Peyer's patch (tissue), 4 donors: ENCODE measurements around the gene ZNF775. TPM values are rescaled to one million over a fixed set of nuclear protein-coding genes. Genes with fewer than 3 reads are reported as not detected.

Experiments used
- DNase-seq, 3 donors: peaks; one replicate each; pipeline ENCODE4 v3.0.0-alpha.2; 2017 to 2019
- H3K27ac ChIP-seq, 4 donors: fragments of 200-600 bp; sonication (generic); one replicate each; pipeline ENCODE4 v1.5.1; 2016 to 2019
- H3K27me3 ChIP-seq, 2 donors: fragments of 200-600 bp; sonication (generic); one replicate each; pipeline ENCODE4 v1.5.1; 2019
- H3K36me3 ChIP-seq, 3 donors: fragments of 200-600 bp; sonication (generic); one replicate each; pipeline ENCODE4 v1.5.1; 2016 to 2019
- H3K4me1 ChIP-seq, 4 donors: fragments of 200-600 bp; sonication (generic); one replicate each; pipeline ENCODE4 v1.5.1; 2016 to 2019
- H3K4me3 ChIP-seq, 4 donors: fragments of 200-600 bp; sonication (generic); 1 replicate in 3 of 4; 2 replicates in 1 of 4; pipeline ENCODE4 v1.5.1; 2016 to 2019; ENCODE audit warnings: mild to moderate bottlenecking in 1 of 4
- H3K9me3 ChIP-seq, 4 donors: fragments of 200-600 bp; sonication (generic); one replicate each; pipeline ENCODE4 v1.5.1; 2016 to 2019; ENCODE audit warnings: mild to moderate bottlenecking in 1 of 4
- CTCF ChIP-seq, 6 experiments: fragments of 450-650 bp in 4 of 6; fragments of 200-600 bp in 2 of 6; sonication (generic) in 1 of 6; IDR thresholded peaks; one replicate each; pipeline ENCODE4 v1.5.1; 2017 to 2019; ENCODE audit warnings: antibody characterized with exemption in 6 of 6, mild to moderate bottlenecking in 3 of 6, moderate library complexity in 1 of 6
- POLR2A ChIP-seq, 2 donors: fragments of 450-650 bp; IDR thresholded peaks; one replicate each; pipeline ENCODE4 v1.5.1; 2017; ENCODE audit warnings: antibody characterized with exemption in 2 of 2, mild to moderate bottlenecking in 2 of 2, moderate library complexity in 2 of 2
- total RNA-seq, 4 donors: library from RNA; depleted of rRNA; stranded (reverse); fragments of >200 nt; gene quantifications; one replicate each; pipeline ENCODE4 v1.1.0, GENCODE V29; 2016

ZNF775 gene
- total RNA-seq, 4 donors from 2014 or later, result 1.7 to 2.8 (median 2.5) TPM

- TF ChIP-seq POLR2A (IDR thresholded peaks at IDR 0.05), result no peak
- TF ChIP-seq CTCF (IDR thresholded peaks at IDR 0.05), result no peak
- Histone ChIP-seq H3K4me3 (no peak overlapping the region), H3K27ac (peak overlapping the region; percentile 84 to 97 (median 94)), H3K9me3 (no peaks in the 10 kb centered on the region), H3K36me3 (peaks cover 0 to 19% (median 0%) of the 10 kb centered on the region in 3 donors), H3K27me3 (no peaks in the 10 kb centered on the region), H3K4me1 (peaks cover 0 to 59% (median 2%) of the 10 kb centered on the region in 4 donors)
- peak in 1 of 3 donors; percentile 39 for DNase-seq
Measured at GRCh38 chr7:150377196-150377595, 1.9 kb upstream of the ZNF775 start.

- peaks cover 0 to 59% (median 2%) of the 10 kb centered on the region in 4 donors for H3K4me1 ChIP-seq
- peaks cover 0 to 15% (median 0%) of the 10 kb centered on the region in 3 donors for H3K36me3 ChIP-seq
- peak in 2 of 3 donors; percentile 44 to 61 for DNase-seq
- peak overlapping the region; percentile 84 to 97 (median 94) for H3K27ac ChIP-seq
- TF ChIP-seq CTCF (IDR thresholded peaks at IDR 0.05) (no peak), POLR2A (IDR thresholded peaks at IDR 0.05) (no peak)
- H3K27me3 ChIP-seq, result no peaks in the 10 kb centered on the region
- no peaks in the 10 kb centered on the region for H3K9me3 ChIP-seq
- H3K4me3 ChIP-seq, result no peak overlapping the region
Measured at GRCh38 chr7:150377635-150378034, 1.5 kb upstream of the ZNF775 start.

- Histone ChIP-seq H3K9me3 (no peaks in the 10 kb centered on the region), H3K27me3 (no peaks in the 10 kb centered on the region), H3K36me3 (peaks cover 0 to 9% (median 0%) of the 10 kb centered on the region in 3 donors), H3K27ac (peak overlapping the region; percentile 84 to 97 (median 94)), H3K4me1 (peaks cover 0 to 57% (median 2%) of the 10 kb centered on the region in 4 donors), H3K4me3 (peak overlapping the region; percentile 64 to 94 (median 80))
- peak in 1 of 2 donors; percentile 20 for TF ChIP-seq POLR2A (IDR thresholded peaks at IDR 0.05)
- no peak for TF ChIP-seq CTCF (IDR thresholded peaks at IDR 0.05)
- peak; percentile 70 to 82 (median 80) for DNase-seq
Measured at GRCh38 chr7:150378115-150378852, 846 bp upstream of the ZNF775 start.

GRCh38 chr7:150379441-150380379, 580 bp downstream of the ZNF775 start:
- TF ChIP-seq CTCF (IDR thresholded peaks at IDR 0.05), result no peak
- TF ChIP-seq POLR2A (IDR thresholded peaks at IDR 0.05), result no peak
- H3K27ac ChIP-seq, result peak overlapping the region; percentile 84 to 97 (median 94)
- DNase-seq, result peak in 2 of 3 donors; percentile 58 to 63
- H3K27me3 ChIP-seq, result no peaks in the 10 kb centered on the region
- H3K4me3 ChIP-seq, result peak overlapping the region; percentile 64 to 94 (median 80)
- H3K36me3 ChIP-seq, result no peaks in the 10 kb centered on the region
- H3K4me1 ChIP-seq, result peaks cover 0 to 62% (median 2%) of the 10 kb centered on the region in 4 donors
- no peaks in the 10 kb centered on the region for H3K9me3 ChIP-seq

GRCh38 chr7:150380463-150380862, 1.3 kb downstream of the ZNF775 start:
- Histone ChIP-seq H3K9me3 (no peaks in the 10 kb centered on the region), H3K27ac (no peak overlapping the region), H3K4me1 (peaks cover 0 to 66% (median 2%) of the 10 kb centered on the region in 4 donors), H3K4me3 (no peak overlapping the region), H3K36me3 (no peaks in the 10 kb centered on the region), H3K27me3 (no peaks in the 10 kb centered on the region)
- TF ChIP-seq POLR2A (IDR thresholded peaks at IDR 0.05) (no peak), CTCF (IDR thresholded peaks at IDR 0.05) (no peak)
- no peak for DNase-seq
